ENCODE measurements around the gene MRAP2. TPM values are rescaled to one million over a fixed set of nuclear protein-coding genes. Genes with fewer than 3 reads are reported as not detected.
"Not testable (repeated sequence)": the region's sequence is repeated elsewhere in the genome, so short reads cannot be mapped to it uniquely, and the experiment has no call there.

Gene MRAP2
- total RNA-seq, 1 donor from 2014 or later: 0.74 TPM

DNA sequence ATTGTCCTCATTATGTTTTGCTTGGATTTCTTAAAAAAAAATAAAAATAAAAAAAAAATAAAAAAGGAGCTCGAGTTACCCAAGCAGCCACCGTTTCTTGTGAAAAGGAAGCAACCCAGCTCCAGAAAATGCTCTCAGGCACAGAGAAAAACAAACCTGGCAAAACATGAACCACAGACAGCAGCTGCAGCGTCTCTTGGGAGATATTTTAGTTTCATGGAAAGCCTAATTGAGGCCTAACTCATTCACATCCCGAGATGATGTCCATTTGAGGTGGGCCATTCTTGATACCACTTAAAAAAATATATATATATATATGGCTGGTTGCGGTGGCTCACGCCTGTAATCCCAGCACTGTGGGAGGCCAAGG, 13.7 kb upstream of the MRAP2 start:
- DNase-seq: no peak
- intact Hi-C loops (cut with DNase I): no loop called here
- no peaks in the 10 kb centered on the region for H3K9me3 ChIP-seq
- no peaks in the 10 kb centered on the region for H3K27me3 ChIP-seq (ENCODE audit: low read depth)
- no peaks in the 10 kb centered on the region for H3K4me1 ChIP-seq
- TF ChIP-seq, protein P1, sequence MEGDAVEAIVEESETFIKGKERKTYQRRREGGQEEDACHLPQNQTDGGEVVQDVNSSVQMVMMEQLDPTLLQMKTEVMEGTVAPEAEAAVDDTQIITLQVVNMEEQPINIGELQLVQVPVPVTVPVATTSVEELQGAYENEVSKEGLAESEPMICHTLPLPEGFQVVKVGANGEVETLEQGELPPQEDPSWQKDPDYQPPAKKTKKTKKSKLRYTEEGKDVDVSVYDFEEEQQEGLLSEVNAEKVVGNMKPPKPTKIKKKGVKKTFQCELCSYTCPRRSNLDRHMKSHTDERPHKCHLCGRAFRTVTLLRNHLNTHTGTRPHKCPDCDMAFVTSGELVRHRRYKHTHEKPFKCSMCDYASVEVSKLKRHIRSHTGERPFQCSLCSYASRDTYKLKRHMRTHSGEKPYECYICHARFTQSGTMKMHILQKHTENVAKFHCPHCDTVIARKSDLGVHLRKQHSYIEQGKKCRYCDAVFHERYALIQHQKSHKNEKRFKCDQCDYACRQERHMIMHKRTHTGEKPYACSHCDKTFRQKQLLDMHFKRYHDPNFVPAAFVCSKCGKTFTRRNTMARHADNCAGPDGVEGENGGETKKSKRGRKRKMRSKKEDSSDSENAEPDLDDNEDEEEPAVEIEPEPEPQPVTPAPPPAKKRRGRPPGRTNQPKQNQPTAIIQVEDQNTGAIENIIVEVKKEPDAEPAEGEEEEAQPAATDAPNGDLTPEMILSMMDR (IDR thresholded peaks at IDR 0.05): no peak
- no peak for ATAC-seq
- no peak overlapping the region for H3K27ac ChIP-seq
- H3K4me3 ChIP-seq: no peak overlapping the region
- no peaks in the 10 kb centered on the region for H3K36me3 ChIP-seq

DNA sequence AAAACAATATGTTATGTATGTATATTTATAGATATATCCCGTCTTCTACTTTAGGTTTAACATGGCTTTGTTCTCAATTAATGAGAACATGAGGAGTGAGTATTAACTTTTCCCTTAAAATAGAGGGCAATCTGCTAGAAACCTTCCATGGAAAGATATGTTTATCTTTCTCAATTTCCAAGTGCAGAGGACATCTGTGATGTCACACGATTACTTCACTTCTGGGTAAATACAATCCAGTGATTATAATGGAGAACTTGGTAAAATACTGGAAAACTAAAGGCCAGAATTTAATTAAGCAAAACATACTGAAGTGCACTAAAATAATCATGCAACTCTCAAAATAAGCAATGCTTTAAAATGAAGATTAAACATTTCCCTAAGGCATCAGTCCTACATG, 11.9 kb upstream of the MRAP2 start:
- DNase-seq (no peak), ATAC-seq (no peak)
- TF ChIP-seq, protein P1 (IDR thresholded peaks at IDR 0.05): no peak
- intact Hi-C loops (cut with DNase I): no loop called here
- Histone ChIP-seq H3K9me3 (no peaks in the 10 kb centered on the region), H3K36me3 (no peaks in the 10 kb centered on the region), H3K4me1 (no peaks in the 10 kb centered on the region), H3K4me3 (no peak overlapping the region), H3K27ac (no peak overlapping the region), H3K27me3 (ENCODE audit: low read depth) (no peaks in the 10 kb centered on the region)

DNA sequence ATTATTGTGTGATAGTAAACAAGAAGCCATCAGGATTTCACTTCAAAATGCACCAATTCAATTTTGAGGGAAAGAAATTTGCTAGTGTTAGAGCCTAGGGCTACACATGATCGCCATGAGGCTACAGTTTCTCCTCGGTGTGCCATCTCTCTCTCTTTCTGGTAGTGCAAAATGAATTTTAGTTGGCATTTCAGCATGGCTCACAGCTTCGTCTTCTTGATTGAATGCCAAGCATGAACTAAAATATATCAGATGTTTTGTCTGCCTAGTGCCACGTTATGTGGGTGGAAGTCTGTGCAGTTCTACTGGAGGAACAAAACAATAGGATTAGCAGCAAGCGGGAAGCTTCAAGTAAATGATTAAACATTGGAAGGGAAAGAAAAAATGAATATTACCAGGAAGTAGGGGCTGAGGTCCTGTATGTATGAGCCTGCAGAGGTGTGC, 6.8 kb upstream of the MRAP2 start:
- ATAC-seq: no peak
- Histone ChIP-seq H3K9me3 (no peaks in the 10 kb centered on the region), H3K27me3 (ENCODE audit: low read depth) (no peaks in the 10 kb centered on the region), H3K4me3 (no peak overlapping the region), H3K4me1 (no peaks in the 10 kb centered on the region), H3K36me3 (no peaks in the 10 kb centered on the region), H3K27ac (no peak overlapping the region)
- intact Hi-C loops (cut with DNase I): no loop called here
- TF ChIP-seq, protein P1 (IDR thresholded peaks at IDR 0.05): no peak
- no peak for DNase-seq

DNA sequence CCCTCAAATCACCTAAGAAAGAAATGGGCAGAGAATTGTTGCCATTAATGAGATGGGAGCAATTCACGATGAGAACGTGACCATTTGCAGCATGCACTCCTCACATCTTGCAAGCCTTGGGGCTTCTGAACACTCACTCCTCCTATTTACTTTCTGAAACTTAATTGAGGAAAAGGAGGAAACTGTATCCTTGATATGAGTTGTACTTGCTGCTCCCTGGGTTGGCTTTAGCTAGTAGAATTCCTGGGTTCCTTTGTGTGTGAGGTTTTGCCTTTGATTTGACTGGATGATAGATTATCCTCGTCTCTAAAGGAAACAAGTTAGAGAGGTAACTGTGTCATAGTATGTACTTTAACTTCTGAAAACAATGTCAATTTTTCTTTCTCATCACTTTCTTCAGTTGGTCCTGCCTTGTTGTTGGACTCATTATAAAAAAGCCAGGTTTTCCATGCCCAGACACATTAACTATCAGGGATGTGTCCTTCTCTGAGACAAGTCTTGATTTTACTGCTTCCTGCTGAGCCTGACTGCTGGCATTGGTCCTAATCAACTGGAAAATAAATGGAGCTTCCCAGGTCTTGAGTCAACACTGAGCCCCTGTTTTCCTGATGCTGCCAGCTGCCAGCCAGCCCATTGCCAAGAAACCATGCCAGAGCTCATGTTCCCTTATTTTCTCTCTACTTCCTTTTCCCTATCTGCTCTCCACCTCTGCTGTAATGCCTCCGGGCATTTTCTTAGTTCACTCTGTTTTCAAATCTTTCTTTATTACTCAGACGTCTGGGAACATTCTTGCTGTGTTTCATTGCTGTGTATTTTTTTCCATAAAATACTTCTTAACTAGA, 6.0 kb upstream of the MRAP2 start:
- Histone ChIP-seq H3K4me3 (no peak overlapping the region), H3K27me3 (ENCODE audit: low read depth) (no peaks in the 10 kb centered on the region), H3K27ac (no peak overlapping the region), H3K36me3 (no peaks in the 10 kb centered on the region), H3K4me1 (no peaks in the 10 kb centered on the region), H3K9me3 (no peaks in the 10 kb centered on the region)
- TF ChIP-seq, protein P1 (IDR thresholded peaks at IDR 0.05): no peak
- ATAC-seq: no peak
- no peak for DNase-seq
- intact Hi-C loops (cut with DNase I): no loop called here

DNA sequence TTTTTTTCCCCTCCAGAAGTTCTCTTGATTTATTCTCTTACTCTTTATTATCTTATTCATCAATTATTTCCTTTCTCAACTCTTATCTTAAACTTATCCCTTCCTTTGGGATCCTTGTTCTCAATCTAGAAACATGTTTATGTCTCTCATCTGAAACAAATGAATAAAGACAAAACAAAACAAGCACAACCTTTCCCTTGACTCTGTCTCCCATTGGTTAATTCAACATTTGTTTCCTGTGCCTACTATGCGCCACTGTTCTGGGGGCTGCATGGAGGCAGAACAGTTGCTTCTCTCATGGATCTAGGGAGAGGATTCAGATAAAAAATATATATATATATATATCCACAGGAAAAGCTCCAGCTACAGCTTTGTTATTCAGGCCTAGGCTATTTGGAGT, 5.2 kb upstream of the MRAP2 start:
- Histone ChIP-seq H3K9me3 (no peaks in the 10 kb centered on the region), H3K4me1 (no peaks in the 10 kb centered on the region), H3K27ac (no peak overlapping the region), H3K4me3 (no peak overlapping the region), H3K36me3 (no peaks in the 10 kb centered on the region), H3K27me3 (ENCODE audit: low read depth) (no peaks in the 10 kb centered on the region)
- ATAC-seq: no peak
- no peak for DNase-seq
- intact Hi-C loops (cut with DNase I): no loop called here
- TF ChIP-seq, protein P1 (IDR thresholded peaks at IDR 0.05): no peak

DNA sequence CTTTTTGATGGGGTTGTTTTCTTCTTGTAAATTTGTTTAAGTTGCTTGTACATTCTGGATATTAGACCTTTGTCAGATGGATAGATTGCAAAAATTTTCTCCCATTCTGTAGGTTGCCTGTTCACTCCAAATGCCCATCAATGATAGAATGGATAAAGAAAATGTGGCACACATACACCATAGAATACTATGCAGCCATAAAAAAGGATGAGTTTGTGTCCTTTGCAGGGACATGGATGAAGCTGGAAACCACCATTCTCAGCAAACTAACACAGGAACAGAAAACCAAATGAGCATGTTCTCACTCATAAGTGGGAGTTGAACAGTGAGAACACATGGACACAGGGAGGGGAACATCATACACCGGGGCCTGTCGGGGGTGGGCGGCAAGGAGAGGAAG, 1.6 kb upstream of the MRAP2 start:
- H3K9me3 ChIP-seq; H3K36me3 ChIP-seq; ATAC-seq; intact Hi-C loops (cut with DNase I); DNase-seq; H3K27ac ChIP-seq; H3K4me3 ChIP-seq; H3K4me1 ChIP-seq: not testable (repeated sequence)
- peaks cover 10% of the 10 kb centered on the region for H3K27me3 ChIP-seq (ENCODE audit: low read depth)
